ENCODE results near the gene KRT222. TPM values are rescaled to one million over a fixed set of nuclear protein-coding genes. Genes with fewer than 3 reads are reported as not detected.

Gene KRT222
- total RNA-seq, 1 donor: under 0.01 TPM

DNA sequence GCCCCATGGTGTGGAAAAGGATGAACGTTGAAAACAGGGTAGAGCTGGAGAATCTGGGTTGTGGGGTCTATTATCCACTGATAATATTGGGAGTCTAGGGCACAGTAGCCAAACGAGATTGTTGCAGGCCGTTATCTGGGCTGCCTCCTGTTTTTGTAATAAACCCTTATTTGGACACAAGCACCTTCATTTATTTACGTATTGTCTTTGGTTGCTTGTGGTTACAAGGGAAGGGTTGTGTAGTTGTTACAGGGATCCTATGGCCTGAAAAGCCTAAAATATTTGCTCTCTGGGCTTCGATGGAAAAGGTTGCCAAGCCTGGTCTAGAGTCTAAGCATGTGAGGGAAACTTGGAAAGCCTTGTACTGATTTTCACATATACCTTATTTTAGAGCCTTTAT, 13.0 kb downstream of the KRT222 start:
- Histone ChIP-seq H3K27me3 (ENCODE audit: insufficient read depth, low read length) (peaks cover 7% of the 10 kb centered on the region), H3K9me3 (ENCODE audit: low read depth, low read length) (no peaks in the 10 kb centered on the region), H3K36me3 (ENCODE audit: insufficient read depth, low read length) (no peaks in the 10 kb centered on the region), H3K4me3 (ENCODE audit: insufficient read depth, low read length) (no peak overlapping the region), H3K27ac (ENCODE audit: low read depth, low read length) (no peak overlapping the region), H4K20me1 (ENCODE audit: insufficient read depth, low read length) (no peaks in the 10 kb centered on the region), H3K79me2 (ENCODE audit: insufficient read depth, low read length) (peaks cover 17% of the 10 kb centered on the region), H2AFZ (ENCODE audit: low read length) (no peak overlapping the region), H3K4me2 (ENCODE audit: insufficient read depth, low read length) (no peak overlapping the region), H3K4me1 (ENCODE audit: insufficient read depth, low read length) (peaks cover 8% of the 10 kb centered on the region)
- no peak for DNase-seq (ENCODE audit: insufficient read length, low spot score, missing footprints)
- TF ChIP-seq, protein P1, sequence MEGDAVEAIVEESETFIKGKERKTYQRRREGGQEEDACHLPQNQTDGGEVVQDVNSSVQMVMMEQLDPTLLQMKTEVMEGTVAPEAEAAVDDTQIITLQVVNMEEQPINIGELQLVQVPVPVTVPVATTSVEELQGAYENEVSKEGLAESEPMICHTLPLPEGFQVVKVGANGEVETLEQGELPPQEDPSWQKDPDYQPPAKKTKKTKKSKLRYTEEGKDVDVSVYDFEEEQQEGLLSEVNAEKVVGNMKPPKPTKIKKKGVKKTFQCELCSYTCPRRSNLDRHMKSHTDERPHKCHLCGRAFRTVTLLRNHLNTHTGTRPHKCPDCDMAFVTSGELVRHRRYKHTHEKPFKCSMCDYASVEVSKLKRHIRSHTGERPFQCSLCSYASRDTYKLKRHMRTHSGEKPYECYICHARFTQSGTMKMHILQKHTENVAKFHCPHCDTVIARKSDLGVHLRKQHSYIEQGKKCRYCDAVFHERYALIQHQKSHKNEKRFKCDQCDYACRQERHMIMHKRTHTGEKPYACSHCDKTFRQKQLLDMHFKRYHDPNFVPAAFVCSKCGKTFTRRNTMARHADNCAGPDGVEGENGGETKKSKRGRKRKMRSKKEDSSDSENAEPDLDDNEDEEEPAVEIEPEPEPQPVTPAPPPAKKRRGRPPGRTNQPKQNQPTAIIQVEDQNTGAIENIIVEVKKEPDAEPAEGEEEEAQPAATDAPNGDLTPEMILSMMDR (IDR thresholded peaks at IDR 0.05; ENCODE audit: extremely low read depth, low read depth, low read length): no peak

DNA sequence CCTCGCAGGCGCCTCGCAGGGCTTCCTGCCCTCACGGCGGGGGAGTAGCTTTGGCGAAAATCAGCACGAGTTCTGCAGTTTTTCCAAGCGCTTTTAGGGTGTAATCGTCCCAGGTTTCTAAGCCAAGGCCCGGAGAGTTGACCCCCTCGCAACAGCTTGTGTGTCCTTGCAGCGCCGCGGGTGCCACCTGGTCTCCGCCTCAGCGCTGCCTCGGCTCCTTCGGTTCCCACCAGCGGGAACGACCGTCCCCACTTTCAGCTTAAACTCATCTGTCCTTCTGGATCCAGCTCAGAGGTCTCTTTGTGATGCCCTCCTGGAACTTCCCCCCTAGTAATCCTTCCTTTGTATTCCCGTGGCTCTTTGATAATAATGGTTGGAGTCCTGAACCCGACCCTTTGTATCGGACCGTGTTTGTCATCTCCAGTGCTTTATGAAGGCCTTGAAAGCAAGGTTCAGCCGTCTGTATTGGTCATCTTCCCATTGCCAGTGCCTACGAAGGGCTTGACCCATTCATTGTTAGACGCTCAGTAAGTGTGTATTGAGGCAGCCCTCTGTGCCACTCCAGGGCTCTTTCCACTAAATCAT, 16.5 kb downstream of the KRT222 start:
- TF ChIP-seq, protein P1 (IDR thresholded peaks at IDR 0.05; ENCODE audit: extremely low read depth, low read depth, low read length): no peak
- Histone ChIP-seq H3K9me3 (ENCODE audit: low read depth, low read length) (no peaks in the 10 kb centered on the region), H3K4me1 (ENCODE audit: insufficient read depth, low read length) (peaks cover 18% of the 10 kb centered on the region), H3K4me3 (ENCODE audit: insufficient read depth, low read length) (peak overlapping the region; percentile 87), H3K36me3 (ENCODE audit: insufficient read depth, low read length) (peaks cover 21% of the 10 kb centered on the region), H4K20me1 (ENCODE audit: insufficient read depth, low read length) (no peaks in the 10 kb centered on the region), H3K27me3 (ENCODE audit: insufficient read depth, low read length) (no peaks in the 10 kb centered on the region), H3K4me2 (ENCODE audit: insufficient read depth, low read length) (peak overlapping the region; percentile 98), H3K79me2 (ENCODE audit: insufficient read depth, low read length) (peaks cover 45% of the 10 kb centered on the region), H3K27ac (ENCODE audit: low read depth, low read length) (peak overlapping the region; percentile 97), H2AFZ (ENCODE audit: low read length) (peak overlapping the region; percentile 99)
- peak; percentile 65 for DNase-seq (ENCODE audit: insufficient read length, low spot score, missing footprints)

DNA sequence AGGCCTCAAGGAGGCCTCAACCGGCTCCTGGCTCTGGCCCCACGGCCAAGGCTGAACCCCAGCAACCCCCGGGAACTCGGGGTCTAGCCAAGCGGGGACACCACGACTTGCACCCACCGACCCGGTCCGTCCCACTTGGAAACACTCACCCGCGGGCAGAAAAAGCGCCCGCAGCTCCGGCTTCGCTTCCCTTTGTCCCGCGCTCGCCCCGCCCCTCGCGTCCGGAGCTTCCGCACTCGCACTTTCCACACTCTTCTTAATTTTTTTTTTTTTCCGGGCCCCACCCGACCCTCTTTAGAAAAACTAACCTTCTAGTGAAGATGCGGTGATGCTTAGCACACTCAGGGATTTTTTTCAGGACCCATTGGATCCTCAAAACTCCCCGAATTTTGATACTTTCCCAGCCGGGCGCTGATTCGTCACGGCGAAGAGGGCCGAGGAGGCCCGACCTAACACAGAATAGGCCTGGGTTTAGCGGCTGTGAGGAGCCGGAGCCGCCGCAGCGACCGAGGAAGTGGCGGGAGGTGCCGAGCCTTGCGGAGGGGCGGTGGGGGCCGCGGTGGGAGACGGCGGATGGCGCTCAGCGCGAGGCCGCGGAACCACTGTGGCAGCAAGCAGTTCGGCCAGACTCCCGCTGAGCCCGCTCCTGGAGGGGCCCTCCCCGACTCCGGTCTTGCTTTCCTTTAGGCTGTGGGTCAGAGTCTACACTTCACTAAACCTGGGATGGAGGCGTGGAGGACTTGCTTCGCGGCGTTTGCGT, 17.2 kb downstream of the KRT222 start, which contains the start of gene SMARCE1:
Gene SMARCE1 (minus strand): TSS at position 195 of the 760 bp plus-strand sequence. CDS start 2,016 bp downstream, outside the sequence.
- H3K4me3 ChIP-seq (ENCODE audit: insufficient read depth, low read length): peak within 1 kb of the TSS; percentile 87
- no peaks in the 10 kb centered on the region for H3K27me3 ChIP-seq (ENCODE audit: insufficient read depth, low read length)
- peaks cover 18% of the 10 kb centered on the region for H3K4me1 ChIP-seq (ENCODE audit: insufficient read depth, low read length)
- TF ChIP-seq, protein P1 (IDR thresholded peaks at IDR 0.05; ENCODE audit: extremely low read depth, low read depth, low read length): no peak
- peaks cover 26% of the 10 kb centered on the region for H3K36me3 ChIP-seq (ENCODE audit: insufficient read depth, low read length)
- no peaks in the 10 kb centered on the region for H4K20me1 ChIP-seq (ENCODE audit: insufficient read depth, low read length)
- peak; percentile 84 for DNase-seq (ENCODE audit: insufficient read length, low spot score, missing footprints)
- peak within 1 kb of the TSS; percentile 99 for H2AFZ ChIP-seq (ENCODE audit: low read length)
- peaks cover 51% of the 10 kb centered on the region for H3K79me2 ChIP-seq (ENCODE audit: insufficient read depth, low read length)
- peak within 1 kb of the TSS; percentile 97 for H3K27ac ChIP-seq (ENCODE audit: low read depth, low read length)
- no peaks in the 10 kb centered on the region for H3K9me3 ChIP-seq (ENCODE audit: low read depth, low read length)
- H3K4me2 ChIP-seq (ENCODE audit: insufficient read depth, low read length): peak within 1 kb of the TSS; percentile 98
